HepG2 (cell line): ENCODE data around the gene RREB1. TPM values are rescaled to one million over a fixed set of nuclear protein-coding genes. Genes with fewer than 3 reads are reported as not detected.

Experiments used
- HNF1A ChIP-seq, 2 experiments: sonication (generic) in 1 of 2; formaldehyde crosslinking in 1 of 2; IDR thresholded peaks; 2 replicates each; pipeline versions ENCODE4 v1.4.0 to v1.6.1; 2016 to 2020; ENCODE audit warnings: borderline replicate concordance in 1 of 2, low read depth in 1 of 2, mild to moderate bottlenecking in 1 of 2, missing genetic modification reagents in 1 of 2
- IRF2 ChIP-seq: IDR thresholded peaks from 2 replicates; pipeline ENCODE4 v1.6.1; 2018; ENCODE audit warnings: missing genetic modification reagents, missing compliant biosample characterization
- NFE2 ChIP-seq: sonication (generic); formaldehyde crosslinking; IDR thresholded peaks from 2 replicates; pipeline ENCODE4 v1.4.0; 2020; ENCODE audit warnings: missing genetic modification reagents
- PBX3 ChIP-seq: sonication (generic); formaldehyde crosslinking; IDR thresholded peaks from 2 replicates; pipeline ENCODE4 v1.8.1; 2023; ENCODE audit warnings: missing genetic modification reagents, inconsistent platforms, borderline replicate concordance
- SMC3 ChIP-seq: IDR thresholded peaks from 2 replicates; pipeline ENCODE4 v1.6.1; 2011; ENCODE audit warnings: low read length, improper control_type of control experiment
- SMYD3 ChIP-seq: sonication (generic); formaldehyde crosslinking; IDR thresholded peaks from 2 replicates; pipeline ENCODE4 v1.8.1; 2023; ENCODE audit warnings: mild to moderate bottlenecking, missing genetic modification reagents
- TARDBP ChIP-seq: sonication (generic); formaldehyde crosslinking; IDR thresholded peaks from 2 replicates; pipeline ENCODE4 v1.8.0; 2022; ENCODE audit warnings: mild to moderate bottlenecking, missing genetic modification reagents
- YY1 ChIP-seq: IDR thresholded peaks from 2 replicates; pipeline ENCODE4 v1.6.1; 2011; ENCODE audit warnings: low read length, low read depth, moderate library complexity, mild to moderate bottlenecking; ENCODE audit not compliant: insufficient read depth, insufficient replicate concordance
- ZBTB1 ChIP-seq: sonication (generic); formaldehyde crosslinking; IDR thresholded peaks from 2 replicates; pipeline ENCODE4 v1.4.0; 2020; ENCODE audit warnings: missing genetic modification reagents, borderline replicate concordance
- ZBTB10 ChIP-seq: sonication (generic); formaldehyde crosslinking; IDR thresholded peaks from 2 replicates; pipeline ENCODE4 v1.4.0; 2020; ENCODE audit warnings: missing genetic modification reagents, borderline replicate concordance
- ZEB1 ChIP-seq: IDR thresholded peaks from 2 replicates; pipeline ENCODE4 v1.6.1; 2012; ENCODE audit warnings: mild to moderate bottlenecking, low read depth, inconsistent platforms; ENCODE audit not compliant: insufficient replicate concordance
- ZFP1 ChIP-seq: IDR thresholded peaks from 2 replicates; pipeline ENCODE4 v1.6.1; 2016
- ZFP36 ChIP-seq: fragments of 150-350 bp; IDR thresholded peaks from 2 replicates; pipeline ENCODE4 v1.6.1; 2018; ENCODE audit warnings: borderline replicate concordance, low read length, low read depth; ENCODE audit not compliant: partially characterized antibody
- ZNF446 ChIP-seq: sonication (generic); formaldehyde crosslinking; IDR thresholded peaks from 2 replicates; pipeline ENCODE4 v1.5.0; 2020; ENCODE audit warnings: mild to moderate bottlenecking, missing genetic modification reagents
- ZNF451 ChIP-seq: sonication (generic); formaldehyde crosslinking; IDR thresholded peaks from 2 replicates; pipeline ENCODE4 v1.5.0; 2020; ENCODE audit warnings: mild to moderate bottlenecking, missing genetic modification reagents
- ZNF720 ChIP-seq: sonication (generic); formaldehyde crosslinking; IDR thresholded peaks from 2 replicates; pipeline ENCODE4 v1.4.0; 2020; ENCODE audit warnings: missing genetic modification reagents
- ZNF83 ChIP-seq: sonication (generic); formaldehyde crosslinking; IDR thresholded peaks from 2 replicates; pipeline ENCODE4 v1.4.0; 2020; ENCODE audit warnings: missing genetic modification reagents, mild to moderate bottlenecking, borderline replicate concordance
- ZSCAN29 ChIP-seq: sonication (generic); formaldehyde crosslinking; conservative IDR thresholded peaks from 2 replicates; pipeline ENCODE4 v1.4.0; 2020; ENCODE audit warnings: mild to moderate bottlenecking, missing genetic modification reagents
- polyA plus RNA-seq, 8 experiments: library from polyadenylated mRNA; depleted of rRNA in 3 of 8; stranded (reverse) in 7 of 8; unstranded in 1 of 8; fragments of >200 nt; fragmentation: Illumina TruSeq in 4 of 8; extraction: Trizol in 4 of 8; gene quantifications; 2 replicates each; pipeline versions ENCODE4 v1.2.1 to v1.2.3, GENCODE V29; 2011 to 2016; ENCODE audit warnings: low read depth in 4 of 8, missing spikeins in 1 of 8, mixed read lengths in 1 of 8; ENCODE audit not compliant: insufficient read depth in 1 of 8
- total RNA-seq, 5 experiments: library from RNA; depleted of rRNA; stranded (reverse); fragments of >200 nt; fragmentation: Illumina TruSeq; extraction: Trizol; gene quantifications; 2 replicates each; pipeline ENCODE4 v1.2.3, GENCODE V29; 2016; ENCODE audit warnings: low read depth in 1 of 5

RREB1 gene
- total and polyA plus RNA-seq, 2 of the 13 experiments (the other 11 are each of a cell fraction or from before 2014, with no cell fraction given) = 6.1 to 23.2 TPM

- no peak for TF ChIP-seq HNF1A (IDR thresholded peaks at IDR 0.05; ENCODE audit: low read depth)
- TF ChIP-seq HNF1A (CRISPR knock-in tag; IDR thresholded peaks at IDR 0.05; ENCODE audit: borderline replicate concordance) = no peak
- no peak for TF ChIP-seq SMC3
- TF ChIP-seq TARDBP (CRISPR knock-in tag) = peak; percentile 84
- no peak for TF ChIP-seq ZNF446 (CRISPR knock-in tag)
- TF ChIP-seq IRF2 (CRISPR knock-in tag) = peak; percentile 64; the same call in 1 of the 2 replicates
- TF ChIP-seq ZFP36 = no peak
- no peak for TF ChIP-seq ZNF720 (CRISPR knock-in tag)
- 0 out of 2 replicates have a peak, but pooled peaks have one; percentile 51 for TF ChIP-seq SMYD3 (CRISPR knock-in tag)
- no peak for TF ChIP-seq ZBTB1 (CRISPR knock-in tag)
- TF ChIP-seq ZBTB10 (CRISPR knock-in tag) = no peak
- TF ChIP-seq ZFP1 (CRISPR knock-in tag) = 0 out of 2 replicates have a peak, but pooled peaks have one; percentile 54
- no peak for TF ChIP-seq ZSCAN29 (CRISPR knock-in tag)
- 0 out of 2 replicates have a peak, but pooled peaks have one; percentile 69 for TF ChIP-seq ZNF451
- TF ChIP-seq NFE2 = no peak
- TF ChIP-seq PBX3 (CRISPR knock-in tag) = no peak
- TF ChIP-seq ZNF83 (CRISPR knock-in tag) = no peak
- TF ChIP-seq YY1 = peak; percentile 26
- TF ChIP-seq ZEB1 = peak; percentile 96
These were observed 93.1 kb downstream of the RREB1 start (continued) for GRCh38 chr6:7200598-7201443.
